ENCODE results near the gene MORN5.

The MORN5 gene

GRCh38 chr9:122222791-122223190 lies 63.1 kb downstream of the MORN5 start:
- TF ChIP-seq CTCF (IDR thresholded peaks at IDR 0.05; ENCODE audit: insufficient read depth, low read depth, low read length, missing control alignments), result no peak

GRCh38 chr9:122223435-122223834 lies 63.7 kb downstream of the MORN5 start:
- H3K4me3 ChIP-seq (ENCODE audit: low read length), result no peak overlapping the region
- TF ChIP-seq CTCF (IDR thresholded peaks at IDR 0.05; ENCODE audit: insufficient read depth, low read depth, low read length, missing control alignments), result no peak
- DNase-seq (ENCODE audit: low read depth), result no peak

More at GRCh38 chr9:122222791-122223190, 63.1 kb downstream of the MORN5 start:
- DNase-seq (ENCODE audit: low read depth), result no peak
- no peak overlapping the region for H3K4me3 ChIP-seq (ENCODE audit: low read length)

- TF ChIP-seq CTCF (IDR thresholded peaks at IDR 0.05; ENCODE audit: insufficient read depth, low read depth, low read length, missing control alignments), result no peak
- DNase-seq (ENCODE audit: low read depth), result no peak
- H3K4me3 ChIP-seq (ENCODE audit: low read length), result no peak overlapping the region
Measured at GRCh38 chr9:122225312-122226141, 65.8 kb downstream of the MORN5 start.

GRCh38 chr9:122226142-122226757 lies 66.5 kb downstream of the MORN5 start:
- H3K4me3 ChIP-seq (ENCODE audit: low read length), result no peak overlapping the region
- no peak for TF ChIP-seq CTCF (IDR thresholded peaks at IDR 0.05; ENCODE audit: insufficient read depth, low read depth, low read length, missing control alignments)
- DNase-seq (ENCODE audit: low read depth), result no peak

- no peak for TF ChIP-seq CTCF (IDR thresholded peaks at IDR 0.05; ENCODE audit: insufficient read depth, low read depth, low read length, missing control alignments)
- H3K4me3 ChIP-seq (ENCODE audit: low read length), result no peak overlapping the region
Measured at GRCh38 chr9:122226758-122227574, 67.3 kb downstream of the MORN5 start.

GRCh38 chr9:122227575-122227900 lies 67.8 kb downstream of the MORN5 start:
- H3K4me3 ChIP-seq (ENCODE audit: low read length), result no peak overlapping the region
- TF ChIP-seq CTCF (IDR thresholded peaks at IDR 0.05; ENCODE audit: insufficient read depth, low read depth, low read length, missing control alignments), result no peak
- no peak for DNase-seq (ENCODE audit: low read depth)

More at GRCh38 chr9:122226758-122227574, 67.3 kb downstream of the MORN5 start:
- DNase-seq (ENCODE audit: low read depth), result no peak
